ENCODE data around the gene SBF2. TPM values are rescaled to one million over a fixed set of nuclear protein-coding genes. Genes with fewer than 3 reads are reported as not detected.

The SBF2 gene
- total RNA-seq, 1 experiment from 2014 or later = 30.2 TPM

DNA sequence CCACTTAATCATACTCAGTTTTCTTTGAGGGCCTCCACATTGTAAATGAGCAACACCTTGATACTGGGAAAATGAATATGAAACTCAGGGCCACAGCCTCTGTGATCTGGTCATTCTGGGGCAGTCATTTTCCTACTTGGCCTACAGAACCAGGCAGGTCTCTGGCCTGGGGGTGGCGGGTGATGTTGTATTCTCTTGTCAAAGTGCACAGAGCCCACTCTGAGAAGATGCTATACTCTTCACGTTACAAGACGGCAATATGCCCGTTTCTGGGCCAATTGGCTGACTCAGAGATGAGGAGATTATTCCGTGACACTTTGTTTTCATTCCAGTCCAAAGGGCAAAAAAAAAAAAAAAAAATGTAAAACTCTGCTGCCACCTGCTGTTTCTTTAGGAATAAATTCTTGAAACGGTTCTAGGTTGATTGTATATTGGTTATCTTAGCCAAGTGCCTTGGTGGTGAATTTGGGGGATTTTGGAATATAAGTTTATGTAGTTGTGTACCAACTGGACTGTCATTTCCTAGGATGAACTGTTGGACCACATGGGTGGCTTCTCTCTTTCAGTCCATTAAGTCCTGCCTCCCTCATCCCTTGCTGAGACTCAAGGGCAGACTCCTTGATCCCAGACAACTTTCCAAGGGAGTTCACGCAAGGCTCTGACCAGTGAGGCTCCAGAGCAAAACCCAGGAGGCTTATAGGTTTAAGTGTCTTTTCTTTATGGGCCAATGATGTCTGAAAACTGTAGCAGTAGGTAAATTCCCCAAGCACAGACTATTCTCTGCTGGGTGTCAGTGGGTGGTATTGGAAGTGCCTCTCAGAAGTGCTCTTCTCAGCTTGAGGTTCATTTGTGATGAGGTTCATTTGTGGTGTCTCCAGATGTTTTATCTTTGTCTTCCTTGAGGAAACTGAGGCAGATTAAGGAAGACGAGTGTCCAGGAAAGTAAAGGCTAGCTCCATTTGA lies 29.1 kb upstream of the SBF2 start:
- no peaks in the 10 kb centered on the region for H3K9me3 ChIP-seq (ENCODE audit: control insufficient read depth, low read depth, low read length)
- Mint-ChIP-seq H3K27me3 (ENCODE audit: low read depth) (peaks cover 2% of the 10 kb centered on the region; the same call in 1 of the 2 replicates), H3K27ac (peak overlapping the region in 1 of 3 experiments; percentile 41; a peak in 3 of 7 replicates), H3K9me3 (no peaks in the 10 kb centered on the region; a peak in 1 of 5 replicates), H3K36me3 (ENCODE audit: insufficient read depth in 1 of 3, low read depth in 3 of 3) (no peaks in the 10 kb centered on the region; a peak in 1 of 7 replicates), H3K4me1 (peaks cover 40 to 60% of the 10 kb centered on the region in 2 experiments), H3K4me3 (peak overlapping the region in 1 of 2 experiments; percentile 21; a peak in 2 of 5 replicates)
- H3K14ac ChIP-seq (ENCODE audit: insufficient read depth, low read length) = no peak overlapping the region
- H3K27ac ChIP-seq (ENCODE audit: insufficient read length, low read depth, low read length) = no peak overlapping the region
- H2BK15ac ChIP-seq (ENCODE audit: low read depth, low read length) = no peak overlapping the region
- no peak overlapping the region for H3K4me2 ChIP-seq (ENCODE audit: insufficient read depth, insufficient read length, low read length)
- no CpG with 5 or more reads among the region's 8 CpGs for WGBS (ENCODE audit: extremely low coverage, insufficient read length, low lambda C conversion rate)
- no peak overlapping the region for H3K18ac ChIP-seq (ENCODE audit: insufficient read length, low read depth, low read length)
- TF ChIP-seq, protein P1, sequence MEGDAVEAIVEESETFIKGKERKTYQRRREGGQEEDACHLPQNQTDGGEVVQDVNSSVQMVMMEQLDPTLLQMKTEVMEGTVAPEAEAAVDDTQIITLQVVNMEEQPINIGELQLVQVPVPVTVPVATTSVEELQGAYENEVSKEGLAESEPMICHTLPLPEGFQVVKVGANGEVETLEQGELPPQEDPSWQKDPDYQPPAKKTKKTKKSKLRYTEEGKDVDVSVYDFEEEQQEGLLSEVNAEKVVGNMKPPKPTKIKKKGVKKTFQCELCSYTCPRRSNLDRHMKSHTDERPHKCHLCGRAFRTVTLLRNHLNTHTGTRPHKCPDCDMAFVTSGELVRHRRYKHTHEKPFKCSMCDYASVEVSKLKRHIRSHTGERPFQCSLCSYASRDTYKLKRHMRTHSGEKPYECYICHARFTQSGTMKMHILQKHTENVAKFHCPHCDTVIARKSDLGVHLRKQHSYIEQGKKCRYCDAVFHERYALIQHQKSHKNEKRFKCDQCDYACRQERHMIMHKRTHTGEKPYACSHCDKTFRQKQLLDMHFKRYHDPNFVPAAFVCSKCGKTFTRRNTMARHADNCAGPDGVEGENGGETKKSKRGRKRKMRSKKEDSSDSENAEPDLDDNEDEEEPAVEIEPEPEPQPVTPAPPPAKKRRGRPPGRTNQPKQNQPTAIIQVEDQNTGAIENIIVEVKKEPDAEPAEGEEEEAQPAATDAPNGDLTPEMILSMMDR (conservative IDR thresholded peaks at IDR 0.05) = peak; percentile 64; the same call in 2 of the 3 replicates
- no peak overlapping the region for H2BK12ac ChIP-seq (ENCODE audit: insufficient read length, low read depth, low read length)
- H4K5ac ChIP-seq (ENCODE audit: insufficient read length, low read depth, low read length) = no peak overlapping the region
- H3K79me2 ChIP-seq (ENCODE audit: insufficient read depth, low read length) = no peaks in the 10 kb centered on the region
- no peak overlapping the region for H2BK5ac ChIP-seq (ENCODE audit: insufficient read length, low read length)
- peaks cover 11% of the 10 kb centered on the region for H3K4me1 ChIP-seq (ENCODE audit: insufficient read depth, low read length)
- H2BK120ac ChIP-seq (ENCODE audit: low read depth, low read length, poor library complexity, severe bottlenecking) = no peak overlapping the region
- no peaks in the 10 kb centered on the region for H4K20me1 ChIP-seq (ENCODE audit: control insufficient read depth, insufficient read depth, insufficient read length)
- no peak overlapping the region for H3K23ac ChIP-seq (ENCODE audit: insufficient read length, low read depth, low read length)
- no peak overlapping the region for H3K9ac ChIP-seq (ENCODE audit: extremely low read depth, insufficient read length, low read length)
- H3K4ac ChIP-seq (ENCODE audit: low read depth, low read length) = no peak overlapping the region
- no peak overlapping the region for H3T11ph ChIP-seq (ENCODE audit: low read length)
- H3K56ac ChIP-seq (ENCODE audit: insufficient read length, low read depth, low read length) = no peak overlapping the region
- no peaks in the 10 kb centered on the region for H3K23me2 ChIP-seq (ENCODE audit: insufficient read length, low read depth, low read length, poor library complexity, severe bottlenecking)
- no peaks in the 10 kb centered on the region for H3K27me3 ChIP-seq (ENCODE audit: insufficient read depth, low read length)
- no peak overlapping the region for H2AFZ ChIP-seq (ENCODE audit: low read length)
- no peak overlapping the region for H2BK20ac ChIP-seq (ENCODE audit: low read depth, low read length, poor library complexity, severe bottlenecking)
- H3K79me1 ChIP-seq (ENCODE audit: insufficient read depth, low read depth, low read length, poor library complexity, severe bottlenecking) = no peaks in the 10 kb centered on the region
- H4K8ac ChIP-seq (replicated peaks; ENCODE audit: insufficient read length, low read depth, low read length) = no peak overlapping the region
- no peak for DNase-seq
- H4K91ac ChIP-seq (ENCODE audit: insufficient read length, low read depth, low read length) = no peak overlapping the region
- no peak overlapping the region for H2AK5ac ChIP-seq (ENCODE audit: insufficient read length, low read length)

Data from H9 (cell line).